ENCODE data around the gene SMAD7.

The SMAD7 gene

DNA sequence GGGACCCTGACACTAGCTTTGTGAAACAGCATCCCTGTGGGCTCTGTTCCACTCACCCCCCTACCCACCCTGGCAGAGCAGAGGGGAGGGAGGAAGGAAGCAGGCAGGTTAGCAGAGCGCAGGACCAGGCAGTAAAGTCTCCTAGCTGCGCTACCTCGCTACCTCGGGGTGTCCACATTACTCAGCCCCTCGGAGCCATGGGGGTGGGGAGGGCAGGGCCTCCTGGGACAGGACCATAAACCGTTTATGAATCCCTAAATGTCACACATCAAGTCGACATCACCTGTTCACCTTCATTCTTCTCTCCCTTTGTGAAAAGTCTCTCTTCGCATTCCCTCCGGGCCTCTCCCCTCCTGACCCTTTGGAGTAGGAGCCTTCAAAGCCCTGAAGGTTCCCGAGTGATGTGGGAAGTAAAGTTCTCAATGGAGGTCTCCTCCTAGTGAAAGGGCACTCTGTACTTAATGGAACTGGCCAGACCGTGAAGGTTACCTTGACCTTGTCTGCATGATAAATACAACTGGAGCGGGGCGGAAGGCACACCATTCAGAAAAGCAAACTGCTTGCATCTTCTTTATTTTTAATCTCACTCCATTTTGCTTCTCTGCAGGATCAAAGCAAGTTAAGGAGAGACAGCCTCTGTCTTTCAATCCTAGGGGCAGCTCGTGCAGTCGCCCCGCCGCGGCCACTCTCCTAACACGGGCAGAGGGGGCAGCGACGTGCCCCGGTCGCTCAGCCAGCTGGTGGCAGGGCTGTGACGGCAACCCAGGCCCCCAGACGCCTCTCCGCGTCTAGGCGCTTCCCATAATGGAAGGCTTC lies 23.7 kb upstream of the SMAD7 start:
- H3K27ac Mint-ChIP-seq, result no peak overlapping the region
- H3K27me3 Mint-ChIP-seq (ENCODE audit: low read depth, poor library complexity), result peaks cover 33% of the 10 kb centered on the region
- no peaks in the 10 kb centered on the region for H3K36me3 Mint-ChIP-seq (ENCODE audit: low read depth)

DNA sequence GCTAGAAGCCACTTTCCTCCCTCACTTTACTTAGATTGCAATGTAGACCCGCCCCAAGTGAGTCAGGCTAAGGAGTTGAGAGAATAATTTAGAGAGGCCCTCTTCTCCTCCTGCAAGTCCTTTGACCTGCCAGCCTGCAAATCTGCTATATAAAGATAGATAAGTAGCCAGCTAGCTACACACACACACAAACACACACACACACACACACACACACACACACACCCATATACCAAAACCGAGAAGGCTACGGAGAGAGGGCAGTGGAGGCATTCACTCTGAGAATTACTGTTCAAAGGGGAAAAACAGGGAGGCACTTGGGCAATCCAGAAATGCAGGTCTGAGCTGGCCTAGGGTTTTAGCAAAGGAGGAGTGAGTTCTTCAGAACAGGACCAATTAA lies 23.0 kb upstream of the SMAD7 start:
- Mint-ChIP-seq H3K36me3 (ENCODE audit: low read depth) (no peaks in the 10 kb centered on the region), H3K9me3 (no peaks in the 10 kb centered on the region), H3K4me3 (peak overlapping the region; percentile 10), H3K27me3 (ENCODE audit: low read depth, poor library complexity) (peaks cover 41% of the 10 kb centered on the region), H3K27ac (no peak overlapping the region), H3K4me1 (peaks cover 44% of the 10 kb centered on the region)
- DNase-seq, result no peak
- TF ChIP-seq, protein P1, sequence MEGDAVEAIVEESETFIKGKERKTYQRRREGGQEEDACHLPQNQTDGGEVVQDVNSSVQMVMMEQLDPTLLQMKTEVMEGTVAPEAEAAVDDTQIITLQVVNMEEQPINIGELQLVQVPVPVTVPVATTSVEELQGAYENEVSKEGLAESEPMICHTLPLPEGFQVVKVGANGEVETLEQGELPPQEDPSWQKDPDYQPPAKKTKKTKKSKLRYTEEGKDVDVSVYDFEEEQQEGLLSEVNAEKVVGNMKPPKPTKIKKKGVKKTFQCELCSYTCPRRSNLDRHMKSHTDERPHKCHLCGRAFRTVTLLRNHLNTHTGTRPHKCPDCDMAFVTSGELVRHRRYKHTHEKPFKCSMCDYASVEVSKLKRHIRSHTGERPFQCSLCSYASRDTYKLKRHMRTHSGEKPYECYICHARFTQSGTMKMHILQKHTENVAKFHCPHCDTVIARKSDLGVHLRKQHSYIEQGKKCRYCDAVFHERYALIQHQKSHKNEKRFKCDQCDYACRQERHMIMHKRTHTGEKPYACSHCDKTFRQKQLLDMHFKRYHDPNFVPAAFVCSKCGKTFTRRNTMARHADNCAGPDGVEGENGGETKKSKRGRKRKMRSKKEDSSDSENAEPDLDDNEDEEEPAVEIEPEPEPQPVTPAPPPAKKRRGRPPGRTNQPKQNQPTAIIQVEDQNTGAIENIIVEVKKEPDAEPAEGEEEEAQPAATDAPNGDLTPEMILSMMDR (IDR thresholded peaks at IDR 0.05), result no peak

More for the DNA sequence above, 23.7 kb upstream of the SMAD7 start:
- Mint-ChIP-seq H3K9me3 (no peaks in the 10 kb centered on the region), H3K4me1 (peaks cover 44% of the 10 kb centered on the region), H3K4me3 (peak overlapping the region; percentile 84)
- TF ChIP-seq, protein P1 (IDR thresholded peaks at IDR 0.05), result no peak
- DNase-seq, result peak; percentile 53

DNA sequence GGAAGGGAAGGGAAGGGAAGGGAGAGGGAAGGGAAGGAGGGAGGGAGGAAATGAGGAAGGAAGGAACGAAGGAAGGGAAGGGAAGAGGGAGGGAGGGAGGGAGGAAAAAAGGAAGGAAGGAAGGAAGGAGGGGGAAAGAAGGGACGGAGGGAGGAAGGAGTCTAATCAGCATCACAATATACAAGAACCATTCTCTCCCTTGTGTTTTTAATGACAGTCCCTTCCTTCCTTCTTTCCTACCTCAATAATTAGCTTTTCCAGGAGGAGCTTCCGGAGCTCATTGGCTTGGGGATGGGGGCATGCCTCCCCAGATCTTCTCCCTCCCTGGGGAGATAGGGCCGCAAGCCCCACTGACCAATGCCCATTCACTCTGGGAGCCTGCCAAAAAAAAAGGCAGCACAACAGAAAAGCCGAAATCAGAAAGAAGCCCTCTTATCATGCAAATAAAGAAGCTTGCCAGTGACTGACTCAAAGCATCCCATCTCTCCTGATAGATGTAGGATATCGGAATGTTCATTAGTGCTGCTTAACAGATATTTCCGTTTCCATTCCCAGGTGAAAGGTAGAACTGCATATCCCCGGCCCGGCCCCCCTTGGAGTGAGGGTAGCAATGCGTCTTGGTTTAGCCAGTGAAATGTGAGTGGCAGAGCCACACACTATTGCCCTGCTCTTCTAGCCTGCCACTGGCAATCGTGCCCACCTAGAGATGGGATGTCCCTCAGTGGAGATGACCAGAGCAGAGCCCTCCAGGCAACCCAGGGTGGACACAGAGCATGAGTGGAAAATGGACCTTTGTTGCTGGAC lies 17.8 kb upstream of the SMAD7 start:
- no peak overlapping the region for H3K27ac Mint-ChIP-seq
- TF ChIP-seq, protein P1 (IDR thresholded peaks at IDR 0.05), result no peak
- H3K4me3 Mint-ChIP-seq, result no peak overlapping the region

DNA sequence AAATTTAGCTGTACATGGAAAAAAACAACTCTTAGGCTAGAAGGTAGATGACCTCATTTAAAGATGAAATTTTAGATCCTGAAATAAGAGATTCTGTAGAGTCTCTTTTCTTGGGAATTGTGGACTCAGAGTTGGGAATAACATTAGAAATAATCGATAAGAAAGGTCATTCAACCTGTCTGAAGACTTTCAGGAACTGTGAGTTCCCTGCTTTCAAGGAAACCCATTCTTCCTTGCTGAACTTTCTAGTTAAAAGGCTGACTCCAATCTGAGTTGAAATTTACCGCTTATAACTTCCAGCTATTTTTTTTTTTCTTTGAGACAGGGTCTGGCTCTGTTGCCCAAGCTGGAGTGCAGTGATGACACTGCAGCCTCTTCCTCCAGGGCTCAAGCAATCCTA lies 16.8 kb upstream of the SMAD7 start:
- Mint-ChIP-seq H3K36me3 (ENCODE audit: low read depth) (no peaks in the 10 kb centered on the region), H3K4me3 (no peak overlapping the region), H3K27ac (no peak overlapping the region), H3K27me3 (ENCODE audit: low read depth, poor library complexity) (peaks cover 36% of the 10 kb centered on the region), H3K4me1 (peaks cover 31% of the 10 kb centered on the region), H3K9me3 (peaks cover 4% of the 10 kb centered on the region)
- no peak for DNase-seq
- TF ChIP-seq, protein P1 (IDR thresholded peaks at IDR 0.05), result no peak

More for the DNA sequence above, 17.8 kb upstream of the SMAD7 start:
- peaks cover 4% of the 10 kb centered on the region for H3K9me3 Mint-ChIP-seq
- no peaks in the 10 kb centered on the region for H3K36me3 Mint-ChIP-seq (ENCODE audit: low read depth)
- H3K4me1 Mint-ChIP-seq, result peaks cover 27% of the 10 kb centered on the region
- no peak for DNase-seq
- H3K27me3 Mint-ChIP-seq (ENCODE audit: low read depth, poor library complexity), result peaks cover 40% of the 10 kb centered on the region

DNA sequence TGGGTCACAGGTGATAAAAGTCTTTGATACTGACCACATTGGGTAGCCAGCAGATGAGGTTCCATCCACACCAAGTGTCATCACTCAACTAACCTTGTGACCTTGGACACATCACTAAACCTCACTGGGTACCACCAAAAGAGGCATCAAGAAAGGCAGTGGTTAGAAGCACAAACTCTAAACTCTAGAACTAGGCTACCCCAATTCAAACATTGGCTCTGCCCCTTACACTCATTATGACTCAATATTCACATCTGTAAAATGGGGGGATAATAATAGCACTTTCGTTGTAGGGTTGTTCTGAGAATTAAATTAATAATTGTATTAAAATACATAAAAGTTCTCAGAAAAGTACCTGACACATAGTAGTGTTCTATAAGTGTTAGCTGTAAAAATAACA lies 15.8 kb upstream of the SMAD7 start:
- H3K9me3 Mint-ChIP-seq, result peaks cover 4% of the 10 kb centered on the region
- DNase-seq, result no peak
- TF ChIP-seq, protein P1 (IDR thresholded peaks at IDR 0.05), result no peak
- H3K4me1 Mint-ChIP-seq, result peaks cover 27% of the 10 kb centered on the region
- no peaks in the 10 kb centered on the region for H3K36me3 Mint-ChIP-seq (ENCODE audit: low read depth)
- peaks cover 39% of the 10 kb centered on the region for H3K27me3 Mint-ChIP-seq (ENCODE audit: low read depth, poor library complexity)
- no peak overlapping the region for H3K4me3 Mint-ChIP-seq
- H3K27ac Mint-ChIP-seq, result no peak overlapping the region
